Hepatocyte (in vitro differentiated cells): ENCODE data around the gene MEGF11.

Experiments
- EZH2 ChIP-seq: fragments of 200-600 bp; sonication (generic); IDR thresholded peaks from 2 replicates; pipeline ENCODE4 v1.6.1; 2016; ENCODE audit warnings: antibody characterized with exemption, mild to moderate bottlenecking, borderline replicate concordance
- TF ChIP-seq, protein P1 (sequence below): fragments of 200-600 bp; sonication (generic); IDR thresholded peaks from 2 replicates; pipeline ENCODE4 v1.5.1; 2016; ENCODE audit warnings: antibody characterized with exemption, mild to moderate bottlenecking; ENCODE audit not compliant: poor library complexity

DNA sequence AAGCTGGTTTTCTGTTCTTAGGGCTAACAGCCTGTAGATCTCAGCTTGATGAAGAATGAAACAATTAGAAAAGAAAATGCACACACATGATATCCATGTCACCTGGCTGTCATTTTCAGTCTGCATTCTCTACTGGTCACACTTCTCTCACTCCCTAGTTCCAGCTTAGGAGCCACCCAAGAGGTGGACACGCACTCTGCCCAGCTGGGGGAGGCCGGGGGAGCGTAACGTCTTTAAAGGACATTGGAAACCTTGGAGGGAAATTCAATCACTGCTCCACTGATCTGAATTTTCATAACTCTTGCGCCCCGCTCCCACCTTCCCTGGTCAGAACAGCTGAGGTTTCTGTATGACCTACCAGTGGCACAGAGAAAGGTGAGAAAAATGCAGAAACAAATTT, 304.5 kb downstream of the MEGF11 start:
- TF ChIP-seq, protein P1, sequence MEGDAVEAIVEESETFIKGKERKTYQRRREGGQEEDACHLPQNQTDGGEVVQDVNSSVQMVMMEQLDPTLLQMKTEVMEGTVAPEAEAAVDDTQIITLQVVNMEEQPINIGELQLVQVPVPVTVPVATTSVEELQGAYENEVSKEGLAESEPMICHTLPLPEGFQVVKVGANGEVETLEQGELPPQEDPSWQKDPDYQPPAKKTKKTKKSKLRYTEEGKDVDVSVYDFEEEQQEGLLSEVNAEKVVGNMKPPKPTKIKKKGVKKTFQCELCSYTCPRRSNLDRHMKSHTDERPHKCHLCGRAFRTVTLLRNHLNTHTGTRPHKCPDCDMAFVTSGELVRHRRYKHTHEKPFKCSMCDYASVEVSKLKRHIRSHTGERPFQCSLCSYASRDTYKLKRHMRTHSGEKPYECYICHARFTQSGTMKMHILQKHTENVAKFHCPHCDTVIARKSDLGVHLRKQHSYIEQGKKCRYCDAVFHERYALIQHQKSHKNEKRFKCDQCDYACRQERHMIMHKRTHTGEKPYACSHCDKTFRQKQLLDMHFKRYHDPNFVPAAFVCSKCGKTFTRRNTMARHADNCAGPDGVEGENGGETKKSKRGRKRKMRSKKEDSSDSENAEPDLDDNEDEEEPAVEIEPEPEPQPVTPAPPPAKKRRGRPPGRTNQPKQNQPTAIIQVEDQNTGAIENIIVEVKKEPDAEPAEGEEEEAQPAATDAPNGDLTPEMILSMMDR = no peak
- no peak for TF ChIP-seq EZH2
